Stimulated activated effector memory CD8-positive, alpha-beta T cell treated with anti-CD3 and anti-CD28 coated beads, Interleukin-12 subunit alpha, Interleukin-12 subunit beta, amount 100 ng/mL, for 72 hours (primary cell): Measurements from ENCODE around the gene AAK1.

Source experiments
- ATAC-seq: fragments of 150-1000 bp; cut with Tn5 transposase; 2 replicates; pipeline ENCODE4 v1.10.0; 2021
- DNase-seq, 2 donors: peaks; one replicate each; pipeline ENCODE4 v3.0.0; 2021 to 2022; ENCODE audit warnings: low spot score in 2 of 2
- H3K27ac Mint-ChIP-seq: one replicate; pipeline ENCODE4 v1.8.0; 2022; ENCODE audit warnings: mild to moderate bottlenecking, mixed read lengths
- H3K36me3 Mint-ChIP-seq: one replicate; pipeline ENCODE4 v1.8.0; 2022; ENCODE audit warnings: mild to moderate bottlenecking, mixed read lengths
- H3K4me1 Mint-ChIP-seq: one replicate; pipeline ENCODE4 v1.8.0; 2022; ENCODE audit warnings: mixed read lengths
- H3K4me3 Mint-ChIP-seq: one replicate; pipeline ENCODE4 v1.8.0; 2022; ENCODE audit warnings: mild to moderate bottlenecking, mixed read lengths
- H3K9me3 Mint-ChIP-seq: one replicate; pipeline ENCODE4 v1.8.0; 2022; ENCODE audit warnings: mixed read lengths

AAK1 gene

DNA sequence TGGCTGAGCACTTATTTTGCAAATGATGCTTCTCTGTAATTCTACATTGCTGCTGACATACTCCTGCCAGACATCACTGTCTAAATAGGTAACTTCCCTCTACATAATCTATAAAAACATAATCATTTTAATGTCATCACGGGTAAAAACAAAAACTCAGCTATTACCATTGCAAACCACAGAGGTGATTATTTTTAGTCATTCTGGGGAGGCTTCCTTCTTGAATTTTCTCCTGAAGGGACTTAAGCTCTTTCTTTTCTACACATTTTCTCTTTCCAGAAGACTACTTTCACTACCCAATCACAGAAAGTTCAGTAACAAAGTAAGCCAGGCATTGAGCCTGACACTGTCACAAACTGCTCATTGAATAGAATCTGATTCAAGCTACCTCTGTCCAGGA lies 165.9 kb downstream of the AAK1 start:
- ATAC-seq, result peak; percentile 62
- peaks cover 32% of the 10 kb centered on the region for H3K4me1 Mint-ChIP-seq
- DNase-seq, result no peak
- peak overlapping the region; percentile 44 for H3K27ac Mint-ChIP-seq
- no peak overlapping the region for H3K4me3 Mint-ChIP-seq
- no peaks in the 10 kb centered on the region for H3K9me3 Mint-ChIP-seq
- peaks cover 77% of the 10 kb centered on the region for H3K36me3 Mint-ChIP-seq

DNA sequence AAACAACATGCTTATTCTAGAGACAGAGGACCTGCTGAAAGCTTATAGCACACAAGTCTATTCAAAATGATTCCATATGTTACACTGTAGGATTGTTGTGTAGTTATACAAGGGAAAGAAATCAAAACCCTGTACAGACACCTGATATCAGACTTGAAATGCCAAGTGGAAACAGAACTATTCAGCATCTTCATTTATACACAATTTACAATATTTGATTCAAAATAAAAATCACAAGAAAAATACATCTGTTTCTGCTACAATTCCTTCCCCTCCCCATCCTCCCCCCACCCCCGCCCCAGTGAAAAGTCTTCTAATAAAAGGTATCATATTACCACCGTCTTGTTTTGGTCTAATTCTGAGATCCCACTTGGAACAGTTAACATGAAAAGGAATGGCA lies 168.9 kb downstream of the AAK1 start:
- H3K36me3 Mint-ChIP-seq, result peaks cover 53% of the 10 kb centered on the region
- H3K4me3 Mint-ChIP-seq, result no peak overlapping the region
- no peak for ATAC-seq
- H3K4me1 Mint-ChIP-seq, result peaks cover 39% of the 10 kb centered on the region
- DNase-seq, result no peak
- H3K9me3 Mint-ChIP-seq, result no peaks in the 10 kb centered on the region
- H3K27ac Mint-ChIP-seq, result no peak overlapping the region

DNA sequence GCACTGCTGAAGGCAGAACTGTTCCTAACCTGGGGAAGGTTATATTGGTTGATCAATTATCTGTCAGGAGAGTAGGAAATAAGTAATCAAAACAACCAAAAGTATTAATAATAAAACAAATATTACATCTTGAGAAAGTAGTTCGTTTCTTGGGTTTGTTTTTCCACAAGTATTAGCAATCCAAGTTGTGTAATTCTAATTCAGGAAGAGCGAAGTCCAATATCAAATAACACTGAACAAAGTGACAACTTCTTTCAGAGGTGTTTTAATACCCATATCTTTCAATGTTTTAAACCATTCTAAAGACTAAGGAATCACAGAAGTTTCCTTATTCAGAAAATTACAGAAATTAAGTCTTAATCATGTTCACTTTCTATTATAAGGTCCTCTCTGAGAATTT lies 171.7 kb downstream of the AAK1 start:
- no peak for DNase-seq
- Mint-ChIP-seq H3K36me3 (peaks cover 35% of the 10 kb centered on the region), H3K4me3 (no peak overlapping the region), H3K9me3 (no peaks in the 10 kb centered on the region), H3K27ac (peak overlapping the region; percentile 67), H3K4me1 (peaks cover 41% of the 10 kb centered on the region)
- ATAC-seq, result no peak

DNA sequence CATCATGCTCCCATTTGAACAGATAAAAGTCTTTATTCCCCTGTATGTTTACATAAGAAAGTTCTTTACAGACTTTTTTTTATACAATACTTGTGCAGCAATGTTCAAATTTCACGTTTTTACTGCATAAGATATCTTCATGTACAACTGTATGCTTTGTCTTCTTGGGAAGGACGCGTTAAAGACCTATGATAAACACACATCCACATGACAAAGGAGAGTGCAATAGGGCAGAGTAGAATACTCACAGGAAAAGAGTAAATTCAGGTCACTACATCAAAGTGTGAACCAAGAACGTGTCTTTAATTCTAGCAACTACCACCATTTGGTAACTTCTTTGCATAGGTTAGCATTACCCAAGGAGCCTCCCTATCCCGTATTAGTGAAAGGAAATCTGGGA lies 172.6 kb downstream of the AAK1 start:
- Mint-ChIP-seq H3K4me3 (no peak overlapping the region), H3K9me3 (no peaks in the 10 kb centered on the region), H3K4me1 (peaks cover 40% of the 10 kb centered on the region), H3K27ac (peak overlapping the region; percentile 67), H3K36me3 (peaks cover 35% of the 10 kb centered on the region)
- no peak for ATAC-seq
- DNase-seq, result no peak

DNA sequence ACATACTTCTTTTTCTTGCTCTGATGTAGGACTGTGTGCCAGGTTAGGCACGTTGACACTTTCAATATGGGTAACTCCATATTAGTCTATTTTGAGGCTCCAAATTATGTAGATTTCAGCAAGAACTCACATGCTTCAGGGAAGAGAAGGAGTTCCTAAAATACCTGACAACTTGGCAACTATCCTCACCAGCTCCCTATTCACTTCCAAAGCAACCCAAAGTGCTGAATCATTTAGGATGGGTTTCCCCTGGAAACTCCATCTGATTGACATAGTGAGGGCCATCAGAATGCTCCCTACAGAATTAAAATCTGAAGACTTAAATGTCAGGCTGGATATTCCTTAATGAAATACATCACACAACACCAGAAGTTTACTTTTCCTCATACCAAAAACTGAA lies 173.8 kb downstream of the AAK1 start:
- H3K27ac Mint-ChIP-seq, result peak overlapping the region; percentile 71
- H3K9me3 Mint-ChIP-seq, result no peaks in the 10 kb centered on the region
- ATAC-seq (peak; percentile 36), DNase-seq (no peak)
- no peak overlapping the region for H3K4me3 Mint-ChIP-seq
- H3K4me1 Mint-ChIP-seq, result peaks cover 35% of the 10 kb centered on the region
- peaks cover 35% of the 10 kb centered on the region for H3K36me3 Mint-ChIP-seq

DNA sequence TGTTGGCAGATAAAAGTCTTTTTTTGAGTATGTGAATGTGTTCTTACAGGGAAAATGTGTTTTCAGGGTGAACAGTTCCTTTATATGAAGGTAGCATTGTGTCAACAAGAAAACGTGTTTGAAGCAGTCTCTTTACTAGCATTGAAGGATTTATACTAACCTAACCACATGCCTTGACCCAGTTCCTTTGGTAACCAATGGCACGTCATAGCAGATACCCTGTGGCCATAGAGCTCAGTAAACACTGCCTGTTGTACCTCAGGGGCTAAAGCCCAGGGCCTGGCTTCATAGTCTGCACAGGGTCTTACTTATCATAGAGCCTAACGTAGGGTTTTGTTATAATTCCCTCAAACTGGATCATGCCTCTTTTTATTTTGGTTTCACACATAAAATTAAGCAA lies 174.2 kb downstream of the AAK1 start:
- no peaks in the 10 kb centered on the region for H3K9me3 Mint-ChIP-seq
- ATAC-seq, result peak; percentile 90
- H3K36me3 Mint-ChIP-seq, result peaks cover 37% of the 10 kb centered on the region
- H3K4me3 Mint-ChIP-seq, result no peak overlapping the region
- H3K27ac Mint-ChIP-seq, result peak overlapping the region; percentile 71
- H3K4me1 Mint-ChIP-seq, result peaks cover 35% of the 10 kb centered on the region
- DNase-seq, result no peak

DNA sequence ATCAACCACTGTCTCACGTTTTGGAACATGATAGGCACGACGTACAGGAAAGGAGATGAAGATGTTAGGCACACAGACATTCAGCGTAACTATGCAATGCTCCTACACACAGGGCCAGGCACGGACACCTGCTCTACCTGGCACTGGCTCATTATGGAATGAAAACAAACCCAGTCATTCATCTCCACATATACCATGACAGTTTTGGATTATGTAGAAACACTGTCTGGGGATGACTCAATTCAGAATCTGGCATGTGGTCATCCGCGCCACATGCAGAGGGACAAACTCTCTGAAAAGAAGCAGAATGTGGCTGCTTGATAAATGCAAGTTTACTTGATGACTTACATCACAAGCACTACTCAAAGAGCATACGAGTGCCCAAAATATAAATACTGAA lies 176.8 kb downstream of the AAK1 start:
- Mint-ChIP-seq H3K4me1 (peaks cover 35% of the 10 kb centered on the region), H3K36me3 (peaks cover 54% of the 10 kb centered on the region), H3K4me3 (no peak overlapping the region), H3K9me3 (no peaks in the 10 kb centered on the region), H3K27ac (peak overlapping the region; percentile 58)
- DNase-seq, result no peak
- peak; percentile 77 for ATAC-seq

DNA sequence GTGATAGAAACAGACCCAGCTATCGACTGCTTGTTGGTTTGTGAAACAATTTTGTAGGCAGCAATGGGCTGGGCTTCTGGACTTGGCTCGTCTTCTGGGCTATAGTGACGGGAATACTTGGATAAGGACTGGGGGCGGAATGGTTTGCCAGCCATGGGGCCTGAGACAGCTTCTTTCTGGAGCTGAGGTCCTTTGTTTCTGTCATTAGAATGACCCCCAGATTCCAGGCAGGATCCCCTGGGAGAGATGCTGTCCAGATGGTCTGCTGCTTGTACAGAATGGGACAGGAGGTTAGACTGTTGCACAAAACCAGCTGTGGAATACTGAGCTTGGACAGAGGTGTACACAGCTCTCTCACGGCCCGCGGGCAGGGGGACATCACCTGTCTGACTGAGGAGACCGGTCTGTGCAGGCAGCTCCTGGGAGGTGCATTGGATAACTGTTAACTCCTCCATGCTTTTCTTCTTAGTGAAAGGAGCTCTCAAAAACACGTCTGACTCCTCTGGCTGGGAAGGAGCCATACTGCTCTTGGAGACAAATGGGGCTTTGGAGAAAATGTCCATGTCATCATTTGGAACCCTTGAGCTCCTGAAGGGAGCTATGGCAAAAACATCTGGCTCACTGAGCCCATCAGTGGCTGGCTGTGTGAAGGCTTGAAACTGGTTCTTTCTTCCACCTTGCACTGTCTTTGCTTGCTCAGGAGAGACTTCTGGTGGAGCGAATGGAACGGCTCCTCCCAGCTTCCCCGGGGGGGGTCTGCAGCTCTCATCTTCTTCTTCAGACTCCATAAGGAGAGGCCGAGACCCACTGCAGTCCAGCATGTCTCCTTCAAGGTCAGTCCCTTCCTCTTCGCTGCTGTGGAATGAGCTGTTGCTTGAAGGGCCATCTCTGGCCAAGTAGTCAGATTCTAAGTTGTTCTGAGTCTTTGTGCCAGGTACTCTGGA lies 177.8 kb downstream of the AAK1 start:
- no peaks in the 10 kb centered on the region for H3K9me3 Mint-ChIP-seq
- peaks cover 56% of the 10 kb centered on the region for H3K36me3 Mint-ChIP-seq
- H3K4me3 Mint-ChIP-seq, result no peak overlapping the region
- peak overlapping the region; percentile 58 for H3K27ac Mint-ChIP-seq
- DNase-seq, result no peak
- ATAC-seq, result no peak
- peaks cover 35% of the 10 kb centered on the region for H3K4me1 Mint-ChIP-seq

DNA sequence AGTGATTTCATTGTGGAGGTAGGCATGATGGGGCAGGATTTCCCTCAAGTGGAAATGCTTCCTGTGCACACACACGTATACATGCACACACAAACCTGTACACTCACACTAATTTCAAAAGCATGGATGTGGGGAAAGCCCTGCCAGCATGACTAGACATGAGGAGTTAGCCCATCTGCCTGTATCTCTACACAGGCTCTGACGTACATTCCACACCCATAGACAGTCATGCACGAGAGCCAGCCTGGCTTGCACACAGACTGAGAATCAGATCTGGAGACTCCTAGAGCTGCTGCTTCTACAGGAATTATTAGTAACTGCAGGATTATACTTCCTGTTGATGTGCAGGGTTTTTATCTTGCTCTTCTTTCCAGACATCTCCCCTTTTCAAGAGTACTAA lies 179.0 kb downstream of the AAK1 start:
- H3K27ac Mint-ChIP-seq, result peak overlapping the region; percentile 58
- DNase-seq (no peak), ATAC-seq (no peak)
- no peak overlapping the region for H3K4me3 Mint-ChIP-seq
- H3K4me1 Mint-ChIP-seq, result peaks cover 27% of the 10 kb centered on the region
- H3K9me3 Mint-ChIP-seq, result no peaks in the 10 kb centered on the region
- H3K36me3 Mint-ChIP-seq, result peaks cover 62% of the 10 kb centered on the region

DNA sequence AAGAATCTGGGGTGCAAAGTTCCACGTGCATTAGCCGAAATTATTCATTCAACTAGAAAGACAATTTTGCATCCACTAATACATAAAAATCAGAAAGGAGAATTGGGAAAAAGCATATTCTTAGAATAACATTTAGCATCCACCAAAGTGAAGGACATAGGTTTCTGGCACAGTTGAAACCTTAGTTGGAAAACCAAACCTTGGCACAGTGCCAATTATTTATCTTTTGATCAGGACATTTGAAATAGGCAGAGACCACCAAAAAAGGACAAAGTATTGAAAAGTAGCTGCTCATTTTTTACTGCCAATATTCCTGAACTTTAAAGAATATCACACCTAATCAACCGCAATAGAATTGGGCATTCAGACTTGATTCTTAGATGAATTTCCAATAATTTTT lies 180.8 kb downstream of the AAK1 start:
- no peak for ATAC-seq
- H3K4me1 Mint-ChIP-seq, result peaks cover 13% of the 10 kb centered on the region
- H3K9me3 Mint-ChIP-seq, result no peaks in the 10 kb centered on the region
- H3K27ac Mint-ChIP-seq, result no peak overlapping the region
- H3K4me3 Mint-ChIP-seq, result no peak overlapping the region
- peaks cover 62% of the 10 kb centered on the region for H3K36me3 Mint-ChIP-seq
- DNase-seq, result no peak

DNA sequence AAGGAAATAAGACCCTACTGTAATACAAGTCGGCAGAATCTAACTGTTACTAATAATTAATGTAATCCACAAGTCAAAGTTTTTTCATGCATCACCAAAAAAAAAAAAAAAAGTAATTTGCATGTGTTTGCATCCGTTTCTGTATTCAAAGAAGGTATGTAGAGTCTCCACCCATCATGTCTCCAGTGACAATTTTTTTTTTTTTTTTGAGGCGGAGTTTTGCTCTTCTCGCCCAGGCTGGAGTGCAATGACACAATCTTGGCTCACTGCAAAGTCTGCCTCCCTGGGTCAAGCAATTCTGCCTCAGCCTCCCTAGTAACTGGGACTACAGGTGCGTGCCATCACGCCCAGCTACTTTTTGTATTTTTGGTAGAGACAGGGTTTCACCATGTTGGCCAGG lies 182.1 kb downstream of the AAK1 start:
- peaks cover 8% of the 10 kb centered on the region for H3K4me1 Mint-ChIP-seq
- H3K27ac Mint-ChIP-seq, result no peak overlapping the region
- H3K9me3 Mint-ChIP-seq, result no peaks in the 10 kb centered on the region
- H3K36me3 Mint-ChIP-seq, result peaks cover 61% of the 10 kb centered on the region
- H3K4me3 Mint-ChIP-seq, result no peak overlapping the region
- DNase-seq (no peak), ATAC-seq (no peak)

DNA sequence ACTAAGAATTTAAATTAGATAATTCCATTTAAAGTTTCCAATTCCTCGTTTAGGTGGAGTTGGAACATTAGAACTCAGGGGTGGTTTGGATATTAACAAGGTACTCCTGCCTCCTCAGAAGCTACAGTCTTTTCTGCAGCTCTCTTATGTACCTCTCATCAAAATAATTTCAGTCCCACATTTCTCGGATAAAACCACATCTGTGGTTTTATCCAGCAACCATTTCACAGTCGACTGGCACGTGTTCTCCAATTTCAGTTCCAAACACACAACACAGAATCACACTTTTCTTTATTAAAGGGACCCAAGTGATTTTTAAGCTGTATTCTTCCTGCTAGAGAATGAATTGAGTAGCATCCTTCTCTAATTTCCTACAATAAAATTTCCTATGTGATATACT lies 183.6 kb downstream of the AAK1 start:
- Mint-ChIP-seq H3K27ac (no peak overlapping the region), H3K4me1 (peaks cover 6% of the 10 kb centered on the region), H3K9me3 (no peaks in the 10 kb centered on the region), H3K4me3 (no peak overlapping the region), H3K36me3 (peaks cover 55% of the 10 kb centered on the region)
- ATAC-seq, result no peak
- no peak for DNase-seq

DNA sequence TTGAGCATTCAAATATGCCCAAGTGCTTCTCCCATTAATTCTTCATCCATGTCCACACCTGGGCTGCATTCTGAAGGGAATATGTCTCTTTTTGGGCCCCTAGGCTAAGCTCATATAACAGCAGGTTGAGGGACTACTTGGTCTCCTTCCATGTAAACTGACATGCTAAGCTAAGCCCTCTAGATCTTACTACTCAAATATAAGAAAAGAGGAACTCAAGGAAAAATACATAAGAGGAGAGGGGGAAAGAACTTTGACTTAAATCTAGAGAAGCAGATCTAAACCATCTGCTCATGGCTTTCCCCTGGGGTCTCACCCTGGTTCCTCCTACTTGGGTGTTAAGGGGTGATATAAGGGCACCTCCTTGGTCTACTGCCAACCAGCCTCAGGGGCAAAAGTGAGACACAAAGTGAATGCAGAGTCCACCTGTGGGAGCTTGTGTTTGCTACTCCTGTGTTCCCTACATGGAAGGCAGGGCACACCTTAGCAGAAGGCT lies 186.5 kb downstream of the AAK1 start:
- H3K27ac Mint-ChIP-seq, result peak overlapping the region; percentile 46
- no peak overlapping the region for H3K4me3 Mint-ChIP-seq
- ATAC-seq, result no peak
- peaks cover 30% of the 10 kb centered on the region for H3K36me3 Mint-ChIP-seq
- no peaks in the 10 kb centered on the region for H3K9me3 Mint-ChIP-seq
- H3K4me1 Mint-ChIP-seq, result peaks cover 12% of the 10 kb centered on the region
- no peak for DNase-seq

DNA sequence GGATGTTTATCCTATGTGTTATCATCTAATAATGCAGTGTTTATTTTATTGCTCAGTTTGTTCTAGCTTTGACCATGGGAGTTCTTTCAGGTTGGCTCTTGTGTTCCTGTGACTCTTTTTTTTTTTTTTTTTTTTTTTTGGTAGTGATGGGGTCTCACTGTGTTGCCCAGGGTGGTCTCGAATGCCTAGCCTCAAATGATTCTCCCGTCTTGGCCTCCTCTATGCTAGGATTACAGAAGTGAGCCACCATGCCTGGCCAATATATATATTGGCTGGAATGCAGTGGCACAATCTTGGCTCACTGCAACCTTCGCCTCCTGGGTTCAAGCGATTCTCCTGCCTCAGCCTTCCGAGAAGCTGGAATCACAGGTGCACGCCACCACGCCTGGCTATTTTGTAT lies 187.4 kb downstream of the AAK1 start:
- Mint-ChIP-seq H3K4me1 (peaks cover 12% of the 10 kb centered on the region), H3K4me3 (no peak overlapping the region), H3K27ac (peak overlapping the region; percentile 46), H3K36me3 (peaks cover 22% of the 10 kb centered on the region), H3K9me3 (no peaks in the 10 kb centered on the region)
- ATAC-seq (no peak), DNase-seq (no peak)

DNA sequence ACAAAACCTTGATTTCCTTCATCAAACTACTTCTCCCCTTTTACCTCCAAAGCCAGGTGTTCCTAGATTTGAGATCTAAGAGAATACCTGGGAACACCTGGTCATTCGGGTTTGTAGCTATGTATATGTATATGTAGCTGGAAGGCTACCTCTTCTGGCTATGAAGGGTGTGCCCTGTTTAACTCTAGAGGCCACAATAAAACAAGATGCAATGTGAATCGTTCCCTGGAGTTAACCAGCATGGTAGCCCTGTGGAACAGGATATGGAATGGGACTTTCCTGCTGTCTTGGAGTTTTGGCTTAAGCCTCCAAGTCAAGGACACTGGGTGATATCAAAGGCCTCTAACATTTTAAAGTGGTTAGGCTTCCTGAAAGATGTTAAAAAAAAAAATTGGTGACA lies 188.6 kb downstream of the AAK1 start:
- no peaks in the 10 kb centered on the region for H3K9me3 Mint-ChIP-seq
- peaks cover 12% of the 10 kb centered on the region for H3K4me1 Mint-ChIP-seq
- H3K36me3 Mint-ChIP-seq, result peaks cover 19% of the 10 kb centered on the region
- ATAC-seq (no peak), DNase-seq (no peak)
- no peak overlapping the region for H3K27ac Mint-ChIP-seq
- H3K4me3 Mint-ChIP-seq, result no peak overlapping the region

DNA sequence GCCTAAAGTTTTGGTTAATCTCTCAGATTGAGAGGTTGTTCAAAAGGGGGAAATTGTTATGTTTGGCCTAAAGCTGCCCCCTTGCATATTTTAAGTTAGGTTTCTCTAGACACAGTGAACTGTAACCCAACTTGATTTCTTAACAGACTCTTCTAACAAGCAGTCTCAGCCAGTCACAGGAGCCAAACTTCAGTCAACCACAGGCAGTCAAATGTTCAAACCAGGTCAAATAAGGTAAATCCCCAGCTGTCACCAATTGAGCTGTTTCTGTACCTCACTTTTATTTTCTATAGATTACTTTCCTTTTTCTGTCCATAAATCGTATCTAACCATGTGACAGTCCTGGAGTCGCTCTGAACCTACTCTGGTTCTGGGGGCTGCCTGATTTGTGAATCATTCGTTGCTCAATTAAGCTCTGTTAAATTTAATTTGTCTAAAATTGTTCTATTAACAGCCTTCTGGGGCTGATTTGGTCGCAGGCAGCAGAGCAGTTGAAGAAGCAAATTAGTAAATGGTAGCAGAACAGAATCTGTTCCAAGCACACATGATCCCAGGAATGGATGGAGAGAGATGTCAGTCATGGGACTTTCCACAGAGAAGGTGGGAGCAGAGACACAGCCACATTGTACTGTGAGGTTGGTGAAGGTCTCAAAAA lies 189.9 kb downstream of the AAK1 start:
- DNase-seq (no peak), ATAC-seq (peak; percentile 89)
- H3K36me3 Mint-ChIP-seq, result peaks cover 16% of the 10 kb centered on the region
- no peaks in the 10 kb centered on the region for H3K9me3 Mint-ChIP-seq
- H3K4me1 Mint-ChIP-seq, result peaks cover 12% of the 10 kb centered on the region
- no peak overlapping the region for H3K4me3 Mint-ChIP-seq
- no peak overlapping the region for H3K27ac Mint-ChIP-seq
